H1 (cell line): Measurements from ENCODE around the gene RILPL1.
"Not testable (repeated sequence)": the region's sequence is repeated elsewhere in the genome, so short reads cannot be mapped to it uniquely, and the experiment has no call there.

ENCODE experiments used
- ATF2 ChIP-seq: IDR thresholded peaks from 2 replicates; pipeline ENCODE4 v1.6.1; 2012; ENCODE audit warnings: low read length, inconsistent platforms
- CTCF ChIP-seq, 3 experiments: IDR thresholded peaks; 1 replicate in 2 of 3; 2 replicates in 1 of 3; pipeline versions ENCODE4 v1.5.1 to v1.6.1; 2011; ENCODE audit warnings: low read length in 3 of 3, mild to moderate bottlenecking in 3 of 3, inconsistent platforms in 2 of 3, low read depth in 1 of 3, moderate library complexity in 1 of 3; ENCODE audit not compliant: insufficient read depth in 1 of 3; ENCODE audit errors: control extremely low read depth in 1 of 3
- EGR1 ChIP-seq: IDR thresholded peaks from 2 replicates; pipeline ENCODE4 v1.6.1; 2011; ENCODE audit warnings: low read depth, low read length, borderline replicate concordance
- EZH2 ChIP-seq: fragments of 200-600 bp; sonication (generic); IDR thresholded peaks from 2 replicates; pipeline ENCODE4 v1.7.1; 2012; ENCODE audit warnings: low read depth, mild to moderate bottlenecking, moderate library complexity, low read length, inconsistent platforms; ENCODE audit not compliant: severe bottlenecking
- POLR2A ChIP-seq, 2 experiments: IDR thresholded peaks; 1 replicate in 1 of 2; 2 replicates in 1 of 2; pipeline ENCODE4 v1.6.1; 2011; ENCODE audit warnings: low read depth in 2 of 2, low read length in 2 of 2, mild to moderate bottlenecking in 2 of 2; ENCODE audit errors: control extremely low read depth in 1 of 2
- RNF2 ChIP-seq: fragments of 200-900, 300-1000 bp; sonication (generic); IDR thresholded peaks from 2 replicates; pipeline ENCODE4 v1.7.1; 2016; ENCODE audit warnings: borderline replicate concordance, low read depth, mild to moderate bottlenecking, antibody characterized with exemption, low read length; ENCODE audit not compliant: poor library complexity, severe bottlenecking; ENCODE audit errors: missing control alignments
- TF ChIP-seq, protein P1 (sequence below): IDR thresholded peaks from 2 replicates; pipeline ENCODE4 v1.6.1; 2012; ENCODE audit warnings: inconsistent platforms

GRCh38 chr12:123452276-123452550, 81.3 kb downstream of the RILPL1 start:
- TF ChIP-seq POLR2A (IDR thresholded peaks at IDR 0.05; ENCODE audit: control extremely low read depth in 1 of 2, low read depth in 2 of 2, low read length in 2 of 2); CTCF (IDR thresholded peaks at IDR 0.05; ENCODE audit: control extremely low read depth in 1 of 3, insufficient read depth in 1 of 3, low read depth in 1 of 3, low read length in 3 of 3); EZH2; RNF2; ATF2; EGR1: not testable (repeated sequence)
- TF ChIP-seq, protein P1, sequence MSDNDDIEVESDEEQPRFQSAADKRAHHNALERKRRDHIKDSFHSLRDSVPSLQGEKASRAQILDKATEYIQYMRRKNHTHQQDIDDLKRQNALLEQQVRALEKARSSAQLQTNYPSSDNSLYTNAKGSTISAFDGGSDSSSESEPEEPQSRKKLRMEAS, result not testable (repeated sequence)
